GM19025 (cell line): ENCODE data around the gene RAB5A.
"Not testable (repeated sequence)": the region's sequence is repeated elsewhere in the genome, so short reads cannot be mapped to it uniquely, and the experiment has no call there.

Experiments
- ATAC-seq: cut with Tn5 transposase; IDR thresholded peaks from one replicate; pipeline ENCODE4 v1.9.1; 2021; ENCODE audit warnings: mild to moderate bottlenecking, low read depth, moderate library complexity; ENCODE audit not compliant: unreplicated experiment

RAB5A gene

GRCh38 chr3:19947549-19948225, 790 bp downstream of the RAB5A start:
- peak; percentile 1 for ATAC-seq

- no peak for ATAC-seq
Measured at GRCh38 chr3:19948226-19948591, 1.3 kb downstream of the RAB5A start.

GRCh38 chr3:19950316-19950715, 3.4 kb downstream of the RAB5A start:
- no peak for ATAC-seq

GRCh38 chr3:19954676-19955075, 7.8 kb downstream of the RAB5A start:
- no peak for ATAC-seq

DNA sequence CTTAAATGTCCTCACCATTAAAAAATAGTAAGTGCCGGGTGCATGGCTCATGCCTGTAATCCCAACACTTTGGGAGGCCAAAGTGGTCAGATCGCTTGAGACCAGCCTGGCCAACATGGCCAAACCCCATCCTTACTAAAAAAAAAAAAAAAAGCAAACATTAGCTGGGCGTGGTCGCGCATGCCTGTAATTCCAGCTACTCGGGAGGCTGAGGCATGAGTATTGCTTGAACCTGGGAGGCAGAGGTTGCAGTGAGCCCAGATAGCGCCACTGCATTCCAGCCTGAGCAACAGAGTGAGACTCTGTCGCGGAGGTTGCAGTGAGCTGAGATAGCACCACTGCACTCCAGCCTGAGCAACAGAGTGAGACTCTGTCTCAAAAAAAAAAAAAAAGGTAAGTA, 10.5 kb downstream of the RAB5A start:
- not testable (repeated sequence) for ATAC-seq

DNA sequence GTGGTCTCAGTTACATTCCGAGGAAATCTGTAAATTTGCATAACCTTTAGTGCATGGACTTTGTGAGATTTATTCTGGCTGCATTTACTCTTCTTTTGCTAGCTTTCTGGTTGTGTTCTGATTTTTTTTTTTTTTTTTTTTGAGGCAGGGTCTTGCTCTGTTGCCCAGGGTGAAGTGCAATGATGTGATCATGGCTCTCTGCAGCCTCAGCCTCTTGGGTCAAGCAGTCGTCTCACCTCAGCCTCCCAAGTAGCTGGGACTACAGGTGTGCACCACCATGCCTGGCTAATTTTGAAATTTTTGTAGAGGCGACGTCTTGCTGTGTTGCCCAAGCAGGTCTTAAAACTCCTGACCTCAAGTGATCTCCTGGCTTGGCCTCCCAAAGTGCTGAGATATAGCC, 12.6 kb downstream of the RAB5A start:
- ATAC-seq: no peak

DNA sequence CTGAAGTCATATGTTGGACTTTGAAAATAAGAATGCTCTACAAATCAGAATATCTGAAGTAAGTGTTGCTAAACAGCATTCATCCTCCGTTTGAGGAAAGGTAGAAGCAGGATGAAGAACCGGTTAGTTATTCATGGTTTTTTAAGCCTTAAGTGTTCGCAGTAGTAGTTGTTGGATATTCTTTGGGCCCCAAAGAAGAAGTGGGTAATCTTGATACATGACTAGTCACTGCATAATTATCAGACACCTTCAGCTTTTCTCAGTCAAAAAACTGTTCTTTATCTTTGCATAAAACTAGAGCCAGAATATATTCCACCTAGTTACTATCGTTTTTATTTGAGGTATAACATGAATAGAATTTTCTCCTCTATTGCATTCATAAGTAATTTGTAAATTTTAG, 13.8 kb downstream of the RAB5A start:
- no peak for ATAC-seq

- no peak for ATAC-seq
Measured at GRCh38 chr3:19961960-19962359, 15.1 kb downstream of the RAB5A start.

- no peak for ATAC-seq
Measured at GRCh38 chr3:19967208-19967607, 20.3 kb downstream of the RAB5A start.

GRCh38 chr3:19967812-19968211, 20.9 kb downstream of the RAB5A start:
- ATAC-seq: no peak

DNA sequence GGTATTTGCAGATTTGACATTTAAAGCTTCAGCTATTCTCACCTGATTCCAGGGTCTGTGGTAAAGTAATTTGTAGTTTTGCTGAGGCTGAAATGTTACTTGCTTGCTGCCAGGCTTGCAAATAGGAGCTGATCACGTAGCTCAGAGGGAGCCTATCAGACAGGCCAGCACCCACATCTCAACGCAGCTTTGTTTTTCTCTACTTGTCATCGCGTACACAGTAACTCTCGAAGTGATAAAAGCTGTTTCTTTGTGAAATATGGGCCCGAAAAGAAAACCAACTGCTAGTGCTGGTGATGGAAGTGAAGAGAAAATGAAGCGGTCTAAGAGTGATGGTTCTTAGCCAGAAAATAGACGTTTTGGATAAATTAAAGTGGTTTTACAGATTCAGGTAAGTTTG, 23.4 kb downstream of the RAB5A start:
- no peak for ATAC-seq

DNA sequence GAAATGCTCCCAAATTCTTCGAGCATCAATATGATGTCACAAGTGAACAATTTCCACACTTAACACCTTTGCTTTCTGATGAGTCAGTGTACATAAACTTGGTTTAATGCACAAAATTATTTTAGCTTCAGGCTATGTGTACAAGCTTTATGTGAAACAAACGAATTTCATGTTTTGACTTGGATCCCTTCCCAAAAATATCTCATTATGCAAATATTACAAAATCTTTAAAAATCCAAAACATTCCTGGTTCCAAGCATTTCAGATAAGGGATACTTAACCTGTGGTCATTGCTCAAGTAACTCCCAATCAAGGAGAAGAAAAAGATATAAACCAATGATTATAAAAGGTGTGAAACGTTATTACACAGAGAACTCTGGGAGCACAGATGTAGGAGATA, 25.2 kb downstream of the RAB5A start:
- ATAC-seq: no peak

GRCh38 chr3:19988904-19989303, 42.0 kb downstream of the RAB5A start:
- ATAC-seq: not testable (repeated sequence)

DNA sequence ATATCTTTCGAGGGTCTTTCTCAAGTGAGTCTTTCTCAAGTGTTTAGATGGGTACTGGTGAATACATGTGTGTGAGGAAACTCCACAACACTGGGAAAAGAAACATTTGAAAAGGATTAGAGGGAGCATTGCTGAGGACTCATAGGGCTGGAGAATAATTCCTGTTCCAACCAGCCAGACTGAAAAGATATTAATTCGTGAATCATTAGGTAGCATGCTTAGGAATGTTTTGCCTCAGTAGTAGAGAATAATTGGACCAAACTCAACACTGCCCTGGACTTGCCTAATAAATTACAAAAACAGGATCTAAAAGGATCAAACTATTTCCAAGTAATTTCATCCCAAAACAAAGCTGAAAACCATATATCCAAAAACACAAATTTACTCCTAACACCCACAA, 47.9 kb downstream of the RAB5A start:
- ATAC-seq: no peak

- no peak for ATAC-seq
Measured at GRCh38 chr3:19997502-19997901, 50.6 kb downstream of the RAB5A start.

DNA sequence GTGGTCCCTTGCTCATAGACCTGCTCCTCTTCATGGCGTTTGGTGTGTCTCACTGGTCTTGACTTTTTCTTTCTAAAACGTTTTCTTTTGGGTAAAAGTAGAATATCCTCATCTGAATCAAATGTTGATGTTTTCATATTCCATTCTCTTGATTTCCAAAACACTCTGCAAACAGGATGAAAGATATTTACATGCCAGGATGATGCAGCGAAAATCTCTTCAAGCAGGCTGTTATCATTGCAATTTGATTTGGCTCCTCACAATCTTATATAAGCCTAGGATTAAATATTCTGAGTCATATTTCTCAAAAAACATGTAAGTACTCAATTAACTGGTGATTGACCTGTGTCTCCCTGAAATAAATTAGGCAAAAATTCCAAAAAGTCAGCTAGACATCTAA, 55.0 kb downstream of the RAB5A start:
- ATAC-seq: no peak

- no peak for ATAC-seq
Measured at GRCh38 chr3:20007960-20008359, 61.1 kb downstream of the RAB5A start.

GRCh38 chr3:20008646-20009045, 61.7 kb downstream of the RAB5A start:
- ATAC-seq: no peak

DNA sequence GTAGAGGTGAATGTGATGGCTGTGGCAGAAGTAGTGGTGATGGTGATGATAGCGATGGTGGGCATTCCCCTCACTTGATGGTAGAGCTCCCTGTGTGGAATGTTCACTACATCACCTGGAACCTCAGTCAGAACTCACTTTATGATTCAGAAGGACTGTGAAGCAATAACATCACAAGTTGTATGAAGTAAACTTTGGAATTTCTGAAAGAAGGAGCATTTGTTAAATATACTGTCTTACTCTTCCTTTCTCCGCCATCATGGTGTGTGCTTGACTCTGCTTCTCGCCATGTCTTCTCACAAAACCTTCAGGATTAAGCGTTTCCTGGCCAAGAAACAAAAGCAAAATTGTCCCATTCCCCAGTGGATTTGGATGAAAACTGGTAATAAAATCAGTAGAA, 65.3 kb downstream of the RAB5A start, which contains the start of gene PP2D1:
TSS of gene PP2D1 (minus strand) at position 101 of the 400 bp plus-strand sequence. CDS start 192 bp downstream, outside the sequence.
- ATAC-seq: no peak

- no peak for ATAC-seq
Measured at GRCh38 chr3:20013396-20013795, 66.5 kb downstream of the RAB5A start.

DNA sequence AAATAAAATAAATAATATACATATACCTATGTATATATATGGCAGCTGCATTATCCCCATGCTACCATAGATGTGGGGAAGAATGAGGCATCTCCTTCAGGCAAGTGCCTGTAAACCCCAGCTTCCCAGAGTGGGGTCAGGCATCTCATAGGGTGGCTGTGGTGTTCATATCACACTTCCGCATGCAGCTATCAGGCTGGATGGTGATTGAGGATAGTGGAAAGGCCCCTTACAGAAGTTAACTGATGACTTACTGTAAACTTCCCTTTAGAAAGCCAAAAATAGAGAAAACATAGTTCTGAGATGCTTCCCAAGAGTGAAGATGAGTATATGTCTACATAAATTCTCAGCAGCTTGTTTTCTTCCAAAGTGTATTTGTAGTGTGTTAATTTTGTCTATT, 68.6 kb downstream of the RAB5A start:
- ATAC-seq: no peak

DNA sequence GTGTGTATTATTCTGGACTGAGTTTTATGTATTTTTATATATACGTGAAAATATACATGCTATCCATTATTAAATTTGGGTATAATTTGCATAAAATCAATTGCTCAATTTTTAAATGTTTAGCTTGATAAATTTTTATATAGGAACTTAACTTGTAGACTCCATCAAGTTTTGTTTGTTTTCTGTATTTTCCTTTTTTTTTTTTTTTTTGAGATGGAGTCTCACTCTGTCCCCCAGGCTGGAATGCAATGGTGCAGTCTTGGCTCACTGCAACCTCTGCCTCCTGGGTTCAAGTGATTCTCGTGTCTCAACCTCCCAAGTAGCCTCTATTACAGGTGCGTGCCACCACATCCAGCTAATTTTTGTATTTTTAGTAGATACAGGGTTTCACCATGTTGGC, 69.2 kb downstream of the RAB5A start:
- ATAC-seq: not testable (repeated sequence)
